GM20000 (cell line): Measurements from ENCODE around the gene MRNIP.
A peak's percentile ranks its signal among the peaks of the same experiment; 100 is the strongest.

ENCODE experiments used
- DNase-seq: peaks from one replicate; pipeline ENCODE4 v3.0.0; 2012; ENCODE audit warnings: low spot score
- TF ChIP-seq, protein P1 (sequence below): IDR thresholded peaks from 2 replicates; pipeline ENCODE4 v1.5.1; 2012; ENCODE audit warnings: mild to moderate bottlenecking, control low read depth; ENCODE audit errors: extremely low read depth, missing control alignments

The MRNIP gene

DNA sequence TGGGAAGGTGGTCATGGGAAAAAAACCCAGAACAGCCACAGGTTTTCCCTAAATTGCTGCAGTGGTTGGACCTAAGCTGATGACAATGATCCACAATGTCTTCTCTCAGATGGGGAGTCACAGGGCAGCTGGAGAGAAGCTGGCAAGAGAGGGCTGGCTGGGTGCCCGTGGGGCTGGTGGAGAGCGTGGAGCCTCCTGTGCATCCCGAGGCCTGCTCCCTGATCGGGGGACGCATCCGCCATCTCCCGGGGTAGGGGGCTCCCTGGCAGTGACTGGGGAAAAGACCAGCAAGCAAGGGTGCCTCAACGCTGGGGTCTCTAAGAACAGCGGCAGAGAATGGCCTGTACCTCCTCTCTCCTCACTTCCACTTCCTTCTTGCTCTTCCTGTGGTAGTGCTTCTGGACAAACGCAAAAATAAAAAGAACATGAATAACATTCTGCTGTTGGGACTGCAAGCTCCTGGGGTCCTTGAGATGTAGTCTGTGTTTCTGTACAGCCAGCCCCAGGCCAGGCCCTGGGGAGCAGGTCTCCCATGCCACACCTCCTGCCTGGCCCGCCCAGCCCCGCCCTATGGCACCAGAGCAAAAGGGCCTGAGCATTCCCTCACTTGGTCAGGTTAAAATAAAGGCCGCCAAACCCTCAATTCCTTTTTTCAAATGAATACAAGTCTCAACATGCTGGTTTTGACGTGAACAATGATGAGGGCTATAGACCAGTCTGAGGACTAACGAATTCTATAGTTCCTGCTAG lies 7.0 kb upstream of the MRNIP start:
- DNase-seq: no peak
- TF ChIP-seq, protein P1, sequence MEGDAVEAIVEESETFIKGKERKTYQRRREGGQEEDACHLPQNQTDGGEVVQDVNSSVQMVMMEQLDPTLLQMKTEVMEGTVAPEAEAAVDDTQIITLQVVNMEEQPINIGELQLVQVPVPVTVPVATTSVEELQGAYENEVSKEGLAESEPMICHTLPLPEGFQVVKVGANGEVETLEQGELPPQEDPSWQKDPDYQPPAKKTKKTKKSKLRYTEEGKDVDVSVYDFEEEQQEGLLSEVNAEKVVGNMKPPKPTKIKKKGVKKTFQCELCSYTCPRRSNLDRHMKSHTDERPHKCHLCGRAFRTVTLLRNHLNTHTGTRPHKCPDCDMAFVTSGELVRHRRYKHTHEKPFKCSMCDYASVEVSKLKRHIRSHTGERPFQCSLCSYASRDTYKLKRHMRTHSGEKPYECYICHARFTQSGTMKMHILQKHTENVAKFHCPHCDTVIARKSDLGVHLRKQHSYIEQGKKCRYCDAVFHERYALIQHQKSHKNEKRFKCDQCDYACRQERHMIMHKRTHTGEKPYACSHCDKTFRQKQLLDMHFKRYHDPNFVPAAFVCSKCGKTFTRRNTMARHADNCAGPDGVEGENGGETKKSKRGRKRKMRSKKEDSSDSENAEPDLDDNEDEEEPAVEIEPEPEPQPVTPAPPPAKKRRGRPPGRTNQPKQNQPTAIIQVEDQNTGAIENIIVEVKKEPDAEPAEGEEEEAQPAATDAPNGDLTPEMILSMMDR: no peak

DNA sequence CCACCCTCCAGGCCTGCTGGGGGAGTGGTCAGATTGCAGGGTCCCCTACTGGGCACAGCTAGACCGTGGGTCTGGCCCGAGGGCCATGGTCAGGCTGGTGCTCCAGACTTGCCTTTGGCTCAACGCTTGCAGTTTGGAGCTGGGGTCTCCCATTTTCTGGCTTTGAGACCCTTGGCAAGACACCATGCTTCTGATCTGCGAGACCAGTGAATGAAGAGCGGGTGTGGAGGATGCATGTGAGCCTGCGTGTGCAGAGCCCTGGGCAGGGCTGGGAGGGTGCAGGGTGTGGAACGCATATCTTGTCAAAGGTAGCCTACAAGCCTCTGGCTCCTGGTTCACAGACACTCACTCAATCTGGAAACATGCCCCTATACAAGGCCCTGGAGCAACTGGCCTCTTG lies 6.1 kb upstream of the MRNIP start:
- DNase-seq: no peak
- TF ChIP-seq, protein P1: no peak

DNA sequence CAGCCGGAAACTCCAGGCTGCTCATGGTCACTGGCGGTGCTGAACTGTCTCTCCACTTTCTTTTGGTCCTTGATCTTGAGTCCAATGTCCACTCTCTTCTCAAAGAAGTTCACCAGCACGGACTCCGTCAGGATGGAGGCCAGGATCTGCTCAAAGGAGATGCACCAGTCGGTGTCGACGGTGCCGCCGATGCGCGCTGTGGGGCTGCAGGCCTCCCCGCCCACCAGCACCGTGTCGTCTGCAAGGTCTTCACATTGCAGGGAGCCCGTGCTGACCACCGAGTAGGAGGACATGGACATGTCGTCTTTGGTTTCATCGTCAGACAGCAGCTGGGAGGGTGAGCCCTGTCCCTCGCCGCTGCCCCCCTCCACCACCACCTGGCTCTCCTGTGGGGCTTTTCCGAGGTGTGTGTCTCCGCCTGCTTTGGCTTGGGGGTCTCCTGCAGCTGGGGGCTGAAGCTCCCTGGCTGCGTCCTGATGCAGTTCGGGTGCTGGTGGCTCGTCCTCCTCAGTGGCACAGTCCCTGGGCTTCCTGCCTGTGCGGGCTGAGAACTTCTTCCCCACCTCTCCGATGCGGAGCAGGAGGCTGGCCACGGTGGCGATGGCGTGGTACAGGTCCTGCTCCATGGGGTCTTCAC lies 5.0 kb upstream of the MRNIP start:
- TF ChIP-seq, protein P1: no peak
- no peak for DNase-seq

DNA sequence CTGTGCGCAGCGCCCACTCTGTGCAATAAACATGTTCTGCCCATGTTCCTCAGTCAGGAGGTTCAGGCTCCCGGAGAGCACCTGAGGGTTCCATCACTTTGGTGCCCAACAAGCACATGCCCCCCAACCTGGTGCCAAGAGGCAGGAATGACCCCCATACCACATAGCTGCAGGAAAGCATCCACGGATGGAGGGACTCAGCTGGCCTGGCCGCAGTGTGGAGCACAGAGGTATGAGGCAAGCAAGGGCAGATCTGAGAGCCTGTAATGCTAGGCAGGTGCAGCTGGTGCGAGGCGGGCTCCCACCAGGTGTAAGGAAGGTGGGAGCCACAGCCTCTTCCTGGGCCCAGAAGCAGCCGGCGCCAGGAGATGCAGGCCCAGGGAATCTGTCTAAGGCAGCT lies 4.3 kb upstream of the MRNIP start:
- TF ChIP-seq, protein P1: no peak
- DNase-seq: no peak

DNA sequence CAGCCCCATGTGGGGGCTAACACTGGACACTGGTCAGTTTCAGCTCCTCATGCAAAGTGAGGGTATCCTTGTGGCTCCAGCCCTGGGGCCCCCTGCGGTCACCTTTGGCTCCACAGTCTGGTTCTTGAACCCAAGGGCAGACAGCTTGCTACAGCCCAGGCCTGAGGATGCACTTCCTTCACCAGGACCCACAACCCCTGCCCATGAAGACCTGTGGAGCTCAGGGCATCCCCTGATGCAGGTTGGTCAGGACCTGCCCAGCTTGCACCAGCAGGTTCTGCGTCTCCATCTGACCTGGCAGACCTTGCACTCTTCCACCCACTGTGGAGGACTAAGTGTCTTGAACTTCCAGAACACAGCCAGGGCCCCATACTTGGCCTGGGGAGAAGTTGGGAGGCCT lies 3.7 kb upstream of the MRNIP start:
- TF ChIP-seq, protein P1: no peak

DNA sequence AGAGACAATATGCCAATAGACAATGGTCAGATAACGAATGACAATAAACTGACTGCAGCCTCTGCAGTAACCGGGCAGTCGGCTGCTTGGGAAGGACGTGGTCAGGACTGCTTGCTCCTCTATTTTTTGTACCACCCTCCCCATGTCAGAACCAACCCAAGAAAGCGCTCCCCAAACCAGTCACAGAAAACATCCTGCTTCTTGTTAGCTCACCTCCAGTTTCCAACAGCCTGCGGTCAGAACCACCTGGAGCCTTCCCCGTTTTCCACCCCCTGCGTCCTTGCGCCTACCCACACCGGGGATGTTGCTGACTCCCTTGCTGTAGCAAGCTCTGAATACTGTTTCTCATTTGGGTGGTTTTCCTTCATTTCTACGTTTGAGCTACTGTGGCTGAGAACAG lies 1.7 kb upstream of the MRNIP start:
- DNase-seq: no peak
- TF ChIP-seq, protein P1: no peak

More for the DNA sequence above, 3.7 kb upstream of the MRNIP start:
- DNase-seq: no peak

DNA sequence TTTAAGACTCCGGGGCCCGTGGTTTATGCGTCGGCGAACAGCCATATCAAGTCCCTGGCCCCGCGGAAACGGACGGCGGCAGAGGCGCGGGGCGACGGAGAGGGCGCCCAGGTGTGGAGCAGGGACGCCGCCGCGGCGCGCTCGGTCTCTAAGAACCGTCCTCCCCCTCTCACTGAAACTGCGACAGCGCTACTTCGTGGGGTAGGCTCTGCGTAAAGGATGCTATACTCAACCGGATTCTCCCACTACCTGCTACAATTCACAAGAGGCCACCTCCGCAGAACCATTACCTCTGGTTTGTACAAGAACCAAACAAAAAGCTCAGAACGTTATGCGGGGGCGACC lies 404 bp downstream of the MRNIP start:
- peak; percentile 73 for DNase-seq
- TF ChIP-seq, protein P1: no peak
